T-cell (primary cell): ENCODE results near the gene MYMK. TPM values are rescaled to one million over a fixed set of nuclear protein-coding genes. Genes with fewer than 3 reads are reported as not detected.

Source experiments
- ATAC-seq, 4 experiments: fragments of 200-7000 bp in 3 of 4; fragments of 150-1000 bp in 1 of 4; cut with Tn5 transposase; replicated peaks in 1 of 4; 1 replicate in 3 of 4; 2 replicates in 1 of 4; pipeline ENCODE4 v1.10.0; 2021; ENCODE audit warnings: moderate library complexity in 3 of 4, mild to moderate bottlenecking in 2 of 4, moderate number of reproducible peaks in 1 of 4
- CTCF ChIA-PET, 2 donors: fragments of 300-600 bp; sonication (Branson Sonifier 250); formaldehyde crosslinking; loops; one replicate each; lab custom pipeline; 2022; ENCODE audit warnings: antibody characterized with exemption in 2 of 2; lab: Charles Lee
- POLR2A ChIA-PET, 2 donors: fragments of 300-600 bp; sonication (Branson Sonifier 250); formaldehyde crosslinking; loops; one replicate each; lab custom pipeline; 2022; ENCODE audit warnings: antibody characterized with exemption in 2 of 2; lab: Charles Lee
- DNase-seq, 35 experiments: peaks; one replicate each; pipeline versions ENCODE4 v3.0.0 to v3.0.0-alpha.2; 2013 to 2023
- H3K27ac ChIP-seq: one replicate; pipeline ENCODE4 v1.5.1; 2013; ENCODE audit warnings: low read length
- H3K27me3 ChIP-seq, 2 experiments: replicated peaks in 1 of 2; 1 replicate in 1 of 2; 2 replicates in 1 of 2; pipeline versions ENCODE4 v1.6.1 to v1.7.0; 2013; ENCODE audit warnings: low read length in 1 of 2, mixed read lengths in 1 of 2; ENCODE audit not compliant: control insufficient read depth in 2 of 2, insufficient read depth in 2 of 2; ENCODE audit errors: extremely low read depth in 1 of 2
- H3K36me3 ChIP-seq, 2 donors: 1 replicate in 1 of 2; 2 replicates in 1 of 2; pipeline versions ENCODE4 v1.6.1 to v1.7.0; 2013; ENCODE audit warnings: low read length in 1 of 2; ENCODE audit not compliant: control insufficient read depth in 2 of 2, insufficient read depth in 1 of 2; ENCODE audit errors: extremely low read depth in 1 of 2
- H3K4me1 ChIP-seq, 2 experiments: 1 replicate in 1 of 2; 2 replicates in 1 of 2; pipeline versions ENCODE4 v1.6.1 to v1.7.0; 2013; ENCODE audit warnings: low read length in 2 of 2, mixed read lengths in 1 of 2; ENCODE audit not compliant: insufficient read depth in 2 of 2, control insufficient read depth in 1 of 2; ENCODE audit errors: extremely low read depth in 1 of 2
- H3K4me3 ChIP-seq, 2 donors: 1 replicate in 1 of 2; 2 replicates in 1 of 2; pipeline versions ENCODE4 v1.5.1 to v1.7.0; 2013; ENCODE audit warnings: mild to moderate bottlenecking in 2 of 2, low read length in 1 of 2, moderate library complexity in 1 of 2; ENCODE audit not compliant: control insufficient read depth in 1 of 2; ENCODE audit errors: extremely low read depth in 1 of 2
- H3K9me3 ChIP-seq: 2 replicates; pipeline ENCODE4 v1.7.0; 2013
- H3K27ac Mint-ChIP-seq, 2 donors: one replicate each; pipeline ENCODE4 v1.8.0; 2020 to 2021; ENCODE audit warnings: mild to moderate bottlenecking in 2 of 2, mixed read lengths in 2 of 2
- H3K27me3 Mint-ChIP-seq, 2 donors: one replicate each; pipeline ENCODE4 v1.8.0; 2021 to 2022; ENCODE audit warnings: mixed read lengths in 2 of 2
- H3K36me3 Mint-ChIP-seq: one replicate; pipeline ENCODE4 v1.8.0; 2021; ENCODE audit warnings: mixed read lengths
- H3K4me1 Mint-ChIP-seq, 3 donors: one replicate each; pipeline ENCODE4 v1.8.0; 2020 to 2022; ENCODE audit warnings: mixed read lengths in 3 of 3, mild to moderate bottlenecking in 1 of 3
- H3K4me3 Mint-ChIP-seq, 3 donors: one replicate each; pipeline ENCODE4 v1.8.0; 2020 to 2022; ENCODE audit warnings: mild to moderate bottlenecking in 3 of 3, mixed read lengths in 3 of 3, moderate library complexity in 3 of 3
- H3K9me3 Mint-ChIP-seq, 3 donors: one replicate each; pipeline ENCODE4 v1.8.0; 2020 to 2022; ENCODE audit warnings: mixed read lengths in 3 of 3
- WGBS: methylation state at CpG from one replicate; pipeline ENCODE4 v1.1.5; 2013; ENCODE audit warnings: missing lambda C conversion rate; ENCODE audit not compliant: insufficient coverage; 5-methylcytosine and 5-hydroxymethylcytosine counted together
- total RNA-seq, 35 experiments: library from RNA in 6 of 35; stranded (reverse) in 6 of 35; fragments of 120-200 nt in 1 of 35; gene quantifications; one replicate each; pipeline versions ENCODE4 v1.2.1 to v1.2.4 and lab custom pipeline; 2013 to 2026

MYMK gene
- total RNA-seq, 5 donors from 2014 or later (not counting 1 experiment from before 2014, with no cell fraction given) = not detected

DNA sequence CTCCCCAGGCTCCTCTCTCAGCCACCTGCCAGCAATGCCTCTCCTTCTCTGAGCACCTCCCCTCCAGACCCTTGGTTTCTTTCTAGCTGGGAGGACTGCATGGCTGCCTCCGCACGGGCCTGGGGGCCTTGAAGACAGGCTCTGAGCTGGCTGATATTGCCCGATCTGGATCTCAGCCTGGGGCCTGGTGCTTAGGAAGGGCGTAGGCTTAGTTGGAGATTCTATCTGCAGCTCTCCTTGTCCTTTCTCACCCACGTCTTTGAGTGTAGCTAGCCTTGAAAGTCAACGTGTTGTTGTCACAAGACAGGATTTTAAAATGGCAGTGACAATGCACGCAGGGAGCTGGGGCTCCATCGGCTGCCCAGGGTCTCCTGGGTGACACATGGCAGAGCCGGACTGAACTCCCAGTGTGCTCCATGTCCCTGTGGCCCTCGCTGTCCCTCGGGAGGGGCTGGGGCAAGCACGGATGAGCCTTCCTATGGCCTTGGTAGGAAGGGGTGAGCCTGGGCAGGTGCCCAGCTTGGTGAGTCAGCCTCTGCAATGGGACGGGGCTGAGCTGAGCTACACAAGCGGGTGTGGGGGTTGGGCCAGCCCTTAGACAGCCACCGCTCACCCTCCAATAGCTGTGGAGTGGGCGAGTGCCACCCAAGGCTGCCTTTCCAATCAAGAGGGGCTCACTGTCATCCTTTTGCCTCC, 19.2 kb upstream of the MYMK start:
- H3K9me3 ChIP-seq = no peaks in the 10 kb centered on the region
- H3K36me3 Mint-ChIP-seq = no peaks in the 10 kb centered on the region
- ChIA-PET POLR2A (interaction anchor here in 1 of 2 donors (0.6 kb wide), 1 partner anchor 8 kb away, joined by 4 read pairs; no protein-coding TSS in a partner anchor), CTCF (no interaction called here)
- no peaks in the 10 kb centered on the region for H3K9me3 Mint-ChIP-seq
- peaks cover 0 to 9% of the 10 kb centered on the region in 2 experiments for H3K27me3 ChIP-seq
- ATAC-seq (no peak), DNase-seq (no peak)
- H3K4me1 ChIP-seq = no peaks in the 10 kb centered on the region
- H3K36me3 ChIP-seq = peaks cover 0 to 5% of the 10 kb centered on the region in 2 donors
- H3K27me3 Mint-ChIP-seq = peaks cover 0 to 4% of the 10 kb centered on the region in 2 donors
- H3K4me1 Mint-ChIP-seq = no peaks in the 10 kb centered on the region
- no peak overlapping the region for H3K27ac ChIP-seq
- no peak overlapping the region for H3K4me3 Mint-ChIP-seq
- H3K27ac Mint-ChIP-seq = no peak overlapping the region
- H3K4me3 ChIP-seq = no peak overlapping the region
- 76% methylated on average over 12 of the region's 16 CpGs for WGBS

GRCh38 chr9:133542002-133542401, 17.2 kb upstream of the MYMK start:
- POLR2A ChIA-PET = no interaction called here
- no peaks in the 10 kb centered on the region for H3K9me3 Mint-ChIP-seq
- no peak overlapping the region for H3K4me3 Mint-ChIP-seq
- no peaks in the 10 kb centered on the region for H3K36me3 ChIP-seq
- no peaks in the 10 kb centered on the region for H3K36me3 Mint-ChIP-seq
- H3K27me3 ChIP-seq = peaks cover 0 to 13% of the 10 kb centered on the region in 2 experiments
- no peak for DNase-seq
- CTCF ChIA-PET = no interaction called here
- H3K27ac ChIP-seq = no peak overlapping the region
- no peaks in the 10 kb centered on the region for H3K4me1 Mint-ChIP-seq
- H3K4me1 ChIP-seq = no peaks in the 10 kb centered on the region
- H3K4me3 ChIP-seq = no peak overlapping the region
- WGBS = 81% methylated on average over 6 of the region's 13 CpGs
- ATAC-seq = no peak
- peaks cover 0 to 5% of the 10 kb centered on the region in 2 donors for H3K27me3 Mint-ChIP-seq
- H3K27ac Mint-ChIP-seq = no peak overlapping the region
- H3K9me3 ChIP-seq = no peaks in the 10 kb centered on the region

GRCh38 chr9:133540698-133541025, 15.9 kb upstream of the MYMK start:
- H3K27ac ChIP-seq = no peak overlapping the region
- no peaks in the 10 kb centered on the region for H3K9me3 ChIP-seq
- Mint-ChIP-seq H3K4me1 (no peaks in the 10 kb centered on the region), H3K4me3 (no peak overlapping the region), H3K27ac (no peak overlapping the region), H3K27me3 (peaks cover 0 to 10% of the 10 kb centered on the region in 2 donors), H3K36me3 (no peaks in the 10 kb centered on the region), H3K9me3 (no peaks in the 10 kb centered on the region)
- ChIA-PET POLR2A (no interaction called here), CTCF (no interaction called here)
- no peak overlapping the region for H3K4me3 ChIP-seq
- WGBS = 56% methylated on average over 17 of the region's 18 CpGs
- H3K36me3 ChIP-seq = no peaks in the 10 kb centered on the region
- no peak for DNase-seq
- peaks cover 0 to 24% of the 10 kb centered on the region in 2 experiments for H3K27me3 ChIP-seq
- H3K4me1 ChIP-seq = peaks cover 0 to under 1% of the 10 kb centered on the region in 2 experiments
- ATAC-seq = no peak

DNA sequence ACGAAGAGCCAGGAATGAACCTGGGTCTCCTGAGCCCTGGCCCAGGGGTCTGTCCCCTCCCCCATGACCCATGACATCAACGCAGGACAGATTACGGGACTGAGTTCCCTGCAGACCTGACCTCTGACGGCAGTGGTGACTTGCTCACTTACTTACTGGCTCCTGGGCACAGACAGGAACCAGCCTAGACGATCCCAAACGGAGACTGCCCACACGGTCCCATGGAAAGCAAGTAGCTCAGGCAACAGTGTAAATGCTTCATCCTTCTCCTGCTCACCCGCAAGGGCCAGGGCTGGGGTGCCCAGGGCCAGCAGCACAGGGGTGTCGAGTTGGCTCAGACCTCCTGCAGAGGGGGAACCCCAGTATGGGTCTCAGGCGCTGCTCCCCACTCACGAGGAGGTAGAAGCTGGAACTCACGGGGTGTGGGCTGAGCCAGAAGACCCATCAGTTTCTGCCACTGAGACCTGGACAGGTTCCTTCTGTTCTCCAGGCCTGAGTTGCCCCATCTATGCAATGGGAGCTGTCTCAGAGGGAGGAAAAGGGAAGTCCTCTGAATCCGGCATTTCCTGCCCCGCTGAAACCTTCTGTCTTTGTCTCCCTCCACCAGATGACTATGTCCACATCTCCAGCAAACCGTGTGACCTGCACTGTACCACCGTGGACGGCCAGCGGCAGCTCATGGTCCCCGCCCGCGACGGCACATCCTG, 15.4 kb upstream of the MYMK start:
- CTCF ChIA-PET = no interaction called here
- Histone ChIP-seq H3K9me3 (no peaks in the 10 kb centered on the region), H3K36me3 (no peaks in the 10 kb centered on the region), H3K4me3 (no peak overlapping the region), H3K27me3 (peaks cover 0 to 26% of the 10 kb centered on the region in 2 experiments), H3K4me1 (peaks cover 0 to 4% of the 10 kb centered on the region in 2 experiments), H3K27ac (no peak overlapping the region)
- H3K27ac Mint-ChIP-seq = no peak overlapping the region
- WGBS = 64% methylated on average over 17 of the region's 22 CpGs
- no peak for DNase-seq
- no peaks in the 10 kb centered on the region for H3K36me3 Mint-ChIP-seq
- H3K9me3 Mint-ChIP-seq = no peaks in the 10 kb centered on the region
- H3K4me3 Mint-ChIP-seq = no peak overlapping the region
- H3K4me1 Mint-ChIP-seq = peaks cover 0 to 3% (median 0%) of the 10 kb centered on the region in 3 donors
- POLR2A ChIA-PET = no interaction called here
- no peak for ATAC-seq
- peaks cover 0 to 14% of the 10 kb centered on the region in 2 donors for H3K27me3 Mint-ChIP-seq

DNA sequence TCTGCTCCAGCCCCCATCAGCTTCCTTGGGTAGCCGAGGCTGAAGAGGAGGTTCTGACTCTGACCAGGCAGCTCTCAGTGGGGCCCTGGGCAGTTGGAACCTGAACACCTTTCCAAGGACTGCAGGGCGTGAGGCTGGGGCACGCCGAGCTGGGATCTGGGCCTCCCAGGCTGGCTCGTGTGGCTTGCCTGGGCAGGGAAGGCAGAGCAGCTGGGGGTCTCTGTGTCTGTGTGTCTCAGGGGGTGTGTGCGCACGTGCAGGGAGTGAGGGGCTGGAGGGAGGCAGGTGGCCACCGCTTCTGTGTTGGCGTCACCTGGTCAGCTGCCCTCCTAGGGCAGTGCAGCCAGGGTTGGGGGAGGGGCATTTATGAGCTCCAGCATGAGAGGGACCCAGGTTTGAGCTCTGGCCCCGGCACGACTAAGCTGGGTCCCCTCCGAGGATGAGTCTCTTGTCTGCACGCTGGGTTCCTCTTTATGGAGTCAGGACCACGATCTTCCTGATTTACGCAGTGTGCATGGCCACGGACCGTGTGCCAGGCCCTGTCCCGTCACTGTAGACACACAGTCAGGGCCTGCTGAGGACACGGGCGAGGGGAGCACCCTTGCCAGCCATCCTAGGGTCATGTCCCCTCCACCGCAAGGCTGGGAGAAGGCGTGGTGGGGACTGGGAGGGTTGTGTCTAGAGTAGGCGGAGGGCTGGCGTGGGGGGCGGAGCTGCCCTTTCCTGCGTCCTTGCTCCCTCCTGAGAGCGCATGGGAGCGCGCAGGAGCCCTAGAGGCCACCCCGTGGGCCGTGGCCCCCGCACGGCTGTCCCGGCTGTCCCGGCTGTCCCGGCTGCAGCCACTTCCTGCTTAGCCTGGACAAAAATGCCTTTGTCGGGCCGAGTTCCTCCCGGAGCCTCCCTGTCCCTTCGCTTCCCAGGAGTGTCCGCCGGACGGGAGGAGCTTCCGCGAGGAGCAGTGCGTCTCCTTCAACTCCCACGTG, 14.4 kb upstream of the MYMK start:
- peaks cover 0 to 12% of the 10 kb centered on the region in 2 experiments for H3K4me1 ChIP-seq
- no peaks in the 10 kb centered on the region for H3K36me3 ChIP-seq
- ChIA-PET CTCF (no interaction called here), POLR2A (no interaction called here)
- WGBS = 66% methylated on average over 45 of the region's 47 CpGs
- peaks cover 0 to 3% (median 0%) of the 10 kb centered on the region in 3 donors for H3K4me1 Mint-ChIP-seq
- H3K4me3 ChIP-seq = no peak overlapping the region
- peaks cover 0 to 31% of the 10 kb centered on the region in 2 experiments for H3K27me3 ChIP-seq
- H3K9me3 Mint-ChIP-seq = no peaks in the 10 kb centered on the region
- no peak overlapping the region for H3K4me3 Mint-ChIP-seq
- no peaks in the 10 kb centered on the region for H3K9me3 ChIP-seq
- no peak overlapping the region for H3K27ac ChIP-seq
- no peaks in the 10 kb centered on the region for H3K36me3 Mint-ChIP-seq
- ATAC-seq = no peak
- peaks cover 0 to 14% of the 10 kb centered on the region in 2 donors for H3K27me3 Mint-ChIP-seq
- DNase-seq = no peak
- no peak overlapping the region for H3K27ac Mint-ChIP-seq

DNA sequence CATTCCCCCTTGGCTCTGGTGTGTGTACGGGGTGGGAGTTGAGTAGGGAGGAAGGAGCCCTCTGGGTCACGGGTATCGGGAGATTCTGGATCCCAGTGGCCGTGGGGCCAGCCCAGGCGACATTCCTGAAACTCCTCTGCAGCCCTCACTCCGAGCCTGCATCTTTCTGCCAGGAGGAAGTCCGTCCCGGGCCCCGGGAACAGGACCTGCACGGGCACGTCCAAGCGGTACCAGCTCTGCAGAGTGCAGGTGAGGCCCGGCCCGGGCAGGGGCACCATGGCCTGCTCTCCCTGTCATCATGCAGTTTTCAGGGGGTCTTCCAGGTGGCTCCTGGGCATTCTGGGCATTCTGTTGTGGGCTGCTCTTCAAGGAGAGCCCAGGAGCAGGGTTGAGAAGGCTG, 13.4 kb upstream of the MYMK start:
- Histone ChIP-seq H3K27me3 (peaks cover 0 to 40% of the 10 kb centered on the region in 2 experiments), H3K27ac (no peak overlapping the region), H3K4me1 (peaks cover 9 to 21% of the 10 kb centered on the region in 2 experiments), H3K36me3 (no peaks in the 10 kb centered on the region), H3K9me3 (no peaks in the 10 kb centered on the region), H3K4me3 (no peak overlapping the region)
- no peak for ATAC-seq
- no peaks in the 10 kb centered on the region for H3K9me3 Mint-ChIP-seq
- DNase-seq = no peak
- H3K4me1 Mint-ChIP-seq = peaks cover 4 to 10% (median 7%) of the 10 kb centered on the region in 3 donors
- 90% methylated on average over 14 of the region's 14 CpGs for WGBS
- POLR2A ChIA-PET = no interaction called here
- peaks cover 0 to 19% of the 10 kb centered on the region in 2 donors for H3K27me3 Mint-ChIP-seq
- no peak overlapping the region for H3K4me3 Mint-ChIP-seq
- no peaks in the 10 kb centered on the region for H3K36me3 Mint-ChIP-seq
- H3K27ac Mint-ChIP-seq = no peak overlapping the region
- CTCF ChIA-PET = no interaction called here
